Endothelial cell (in vitro differentiated cells): Measurements from ENCODE around the gene HAP1. TPM values are rescaled to one million over a fixed set of nuclear protein-coding genes. Genes with fewer than 3 reads are reported as not detected.

Source experiments
- DNase-seq: peaks from one replicate; pipeline ENCODE4 v3.0.0; 2021; ENCODE audit warnings: low spot score
- H3K27ac Mint-ChIP-seq: one replicate; pipeline ENCODE4 v1.8.0; 2021; ENCODE audit warnings: mixed read lengths, inconsistent platforms; ENCODE audit not compliant: unreplicated experiment
- H3K27me3 Mint-ChIP-seq: one replicate; pipeline ENCODE4 v1.8.0; 2021; ENCODE audit warnings: mild to moderate bottlenecking, moderate library complexity, mixed read lengths, inconsistent platforms; ENCODE audit not compliant: unreplicated experiment
- H3K36me3 Mint-ChIP-seq: one replicate; pipeline ENCODE4 v1.8.0; 2021; ENCODE audit warnings: mild to moderate bottlenecking, low read depth, mixed read lengths, inconsistent platforms; ENCODE audit not compliant: unreplicated experiment
- H3K4me1 Mint-ChIP-seq: one replicate; pipeline ENCODE4 v1.8.0; 2021; ENCODE audit warnings: mild to moderate bottlenecking, mixed read lengths, inconsistent platforms; ENCODE audit not compliant: unreplicated experiment
- H3K4me3 Mint-ChIP-seq: one replicate; pipeline ENCODE4 v1.8.0; 2021; ENCODE audit warnings: mild to moderate bottlenecking, mixed read lengths, inconsistent platforms; ENCODE audit not compliant: unreplicated experiment
- H3K9me3 Mint-ChIP-seq: one replicate; pipeline ENCODE4 v1.8.0; 2021; ENCODE audit warnings: mixed read lengths, inconsistent platforms; ENCODE audit not compliant: unreplicated experiment
- CTCF ChIP-seq: fragments of 200-600 bp; sonication (generic); IDR thresholded peaks from one replicate; pipeline ENCODE4 v1.5.0; 2021; ENCODE audit warnings: antibody characterized with exemption; ENCODE audit not compliant: unreplicated experiment
- total RNA-seq: library from RNA; stranded (reverse); fragmentation: NEBNext Ultra II Directional; extraction: Animal tissue kit (Norgen Biotek cat#: 25700); gene quantifications from one replicate; pipeline ENCODE4 v1.2.1, GENCODE V29; 2021; ENCODE audit not compliant: unreplicated experiment

HAP1 gene
- total RNA-seq, 1 donor from 2014 or later: 18.1 TPM

GRCh38 chr17:41769346-41769862, 35.0 kb upstream of the HAP1 start:
- Mint-ChIP-seq H3K27ac (no peak overlapping the region), H3K9me3 (no peaks in the 10 kb centered on the region), H3K4me1 (peaks cover 38% of the 10 kb centered on the region), H3K27me3 (peaks cover 20% of the 10 kb centered on the region), H3K4me3 (peak overlapping the region; percentile 67), H3K36me3 (peaks cover 46% of the 10 kb centered on the region)
- TF ChIP-seq CTCF: no peak
- DNase-seq: no peak

GRCh38 chr17:41768682-41769288, 34.3 kb upstream of the HAP1 start:
- no peak for TF ChIP-seq CTCF
- peaks cover 33% of the 10 kb centered on the region for H3K4me1 Mint-ChIP-seq
- H3K27me3 Mint-ChIP-seq: peaks cover 20% of the 10 kb centered on the region
- peak overlapping the region; percentile 26 for H3K4me3 Mint-ChIP-seq
- no peaks in the 10 kb centered on the region for H3K9me3 Mint-ChIP-seq
- no peak for DNase-seq
- peaks cover 45% of the 10 kb centered on the region for H3K36me3 Mint-ChIP-seq
- no peak overlapping the region for H3K27ac Mint-ChIP-seq

GRCh38 chr17:41767324-41768042, 33.0 kb upstream of the HAP1 start:
- Mint-ChIP-seq H3K27me3 (peaks cover 20% of the 10 kb centered on the region), H3K4me1 (peaks cover 21% of the 10 kb centered on the region), H3K36me3 (peaks cover 53% of the 10 kb centered on the region), H3K27ac (no peak overlapping the region), H3K4me3 (peak overlapping the region; percentile 71), H3K9me3 (no peaks in the 10 kb centered on the region)
- no peak for TF ChIP-seq CTCF
- DNase-seq: no peak

- peaks cover 58% of the 10 kb centered on the region for H3K36me3 Mint-ChIP-seq
- TF ChIP-seq CTCF: no peak
These were observed 31.7 kb upstream of the HAP1 start for GRCh38 chr17:41766135-41766534.

GRCh38 chr17:41763327-41763726, 28.9 kb upstream of the HAP1 start:
- TF ChIP-seq CTCF: no peak
- Mint-ChIP-seq H3K4me3 (peak overlapping the region; percentile 51), H3K4me1 (peaks cover 19% of the 10 kb centered on the region), H3K27me3 (peaks cover 9% of the 10 kb centered on the region), H3K9me3 (no peaks in the 10 kb centered on the region), H3K36me3 (peaks cover 61% of the 10 kb centered on the region), H3K27ac (no peak overlapping the region)
- DNase-seq: no peak

More at GRCh38 chr17:41766135-41766534, 31.7 kb upstream of the HAP1 start:
- H3K27ac Mint-ChIP-seq: peak overlapping the region; percentile 65
- H3K4me1 Mint-ChIP-seq: peaks cover 15% of the 10 kb centered on the region
- H3K9me3 Mint-ChIP-seq: no peaks in the 10 kb centered on the region
- peaks cover 16% of the 10 kb centered on the region for H3K27me3 Mint-ChIP-seq
- DNase-seq: no peak
- H3K4me3 Mint-ChIP-seq: peak overlapping the region; percentile 70
